ENCODE results near the gene ONECUT3.

DNA sequence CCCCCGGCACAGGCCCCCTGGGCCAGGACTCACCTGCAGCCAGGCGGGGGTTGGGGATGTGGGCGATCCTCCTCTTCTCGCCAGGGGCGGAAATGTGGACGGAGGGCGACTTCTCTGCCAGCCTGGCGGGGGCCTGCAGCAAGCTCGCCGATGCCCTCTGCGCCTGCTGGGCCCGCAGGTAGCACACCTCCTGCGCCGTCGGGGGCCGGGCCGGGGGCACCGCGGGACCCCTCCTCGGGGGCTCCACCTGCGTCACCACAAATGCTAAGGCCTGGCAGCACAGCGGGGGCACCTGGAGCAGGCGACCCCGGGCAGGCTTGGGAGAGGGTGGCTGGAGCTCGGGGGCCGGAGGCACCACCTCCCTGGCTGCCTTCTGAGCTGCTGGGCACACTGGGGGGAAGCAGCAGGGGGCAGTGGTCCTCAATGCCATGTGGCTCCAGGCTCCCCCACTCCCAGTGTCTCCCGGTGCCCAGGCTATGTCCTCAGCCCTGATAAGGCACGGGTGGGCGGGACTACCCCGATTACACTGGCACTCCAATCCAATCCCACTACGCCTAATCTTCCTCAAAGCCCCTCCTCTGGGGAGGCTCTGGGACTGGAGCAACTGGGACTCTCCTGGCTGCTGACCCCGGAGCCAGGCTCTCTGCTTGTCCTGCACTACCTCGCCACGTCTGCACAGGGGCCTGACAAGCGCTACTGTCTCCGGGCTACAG, 70.4 kb downstream of the ONECUT3 start:
- no peak for TF ChIP-seq CTCF (IDR thresholded peaks at IDR 0.05)
- TF ChIP-seq POLR2A (IDR thresholded peaks at IDR 0.05) = no peak

Data from heart left ventricle (tissue), 13 donors.